ENCODE measurements around the gene MPL. TPM values are rescaled to one million over a fixed set of nuclear protein-coding genes. Genes with fewer than 3 reads are reported as not detected.

The MPL gene
- total and polyA plus RNA-seq, 8 donors = not detected

GRCh38 chr1:43307458-43308158 is 30.0 kb upstream of the MPL start:
- TF ChIP-seq CTCF (IDR thresholded peaks at IDR 0.05) (no peak), POLR2AphosphoS5 (IDR thresholded peaks at IDR 0.05) (no peak)
- H3K27me3 ChIP-seq = no peaks in the 10 kb centered on the region
- no peak overlapping the region for H3K27ac ChIP-seq
- H3K4me3 ChIP-seq = no peak overlapping the region
- DNase-seq = no peak
- WGBS, 5 donors = 87 to 96% (median 93%) methylated on average over 7 to 9 of the region's 9 CpGs
- peaks cover 0 to 19% (median 17%) of the 10 kb centered on the region in 4 donors for H3K4me1 ChIP-seq
- H3K9me3 ChIP-seq = no peaks in the 10 kb centered on the region
- H3K36me3 ChIP-seq = no peaks in the 10 kb centered on the region
- intact Hi-C loops (cut with DNase I; ENCODE audit: low total_unique reads) = no loop called here

- intact Hi-C loops (cut with DNase I; ENCODE audit: low total_unique reads) = no loop called here
- DNase-seq = no peak
- 89 to 96% (median 96%) methylated on average over 18 to 20 of the region's 20 CpGs for WGBS, 5 donors
- Histone ChIP-seq H3K36me3 (no peaks in the 10 kb centered on the region), H3K4me1 (peaks cover 0 to 11% (median 10%) of the 10 kb centered on the region in 4 donors), H3K27ac (no peak overlapping the region), H3K4me3 (no peak overlapping the region), H3K9me3 (no peaks in the 10 kb centered on the region), H3K27me3 (no peaks in the 10 kb centered on the region)
- no peak for TF ChIP-seq POLR2AphosphoS5 (IDR thresholded peaks at IDR 0.05)
- no peak for TF ChIP-seq CTCF (IDR thresholded peaks at IDR 0.05)
- TF ChIP-seq EP300 (IDR thresholded peaks at IDR 0.05) = no peak
- TF ChIP-seq POLR2A (IDR thresholded peaks at IDR 0.05) = no peak
Observed at GRCh38 chr1:43308635-43309404, 28.8 kb upstream of the MPL start.

- intact Hi-C loops (cut with DNase I; ENCODE audit: low total_unique reads) = no loop called here
- H3K27me3 ChIP-seq = no peaks in the 10 kb centered on the region
- H3K9me3 ChIP-seq = no peaks in the 10 kb centered on the region
- WGBS, 5 donors = 91 to 95% (median 92%) methylated on average over 13 of the region's 13 CpGs
- no peak for DNase-seq
- H3K4me3 ChIP-seq = no peak overlapping the region
- no peaks in the 10 kb centered on the region for H3K36me3 ChIP-seq
- peaks cover 0 to 5% (median 4%) of the 10 kb centered on the region in 4 donors for H3K4me1 ChIP-seq
- TF ChIP-seq POLR2AphosphoS5 (IDR thresholded peaks at IDR 0.05) (no peak), CTCF (IDR thresholded peaks at IDR 0.05) (no peak), POLR2A (IDR thresholded peaks at IDR 0.05) (no peak), EP300 (IDR thresholded peaks at IDR 0.05) (no peak)
- no peak overlapping the region for H3K27ac ChIP-seq
Observed at GRCh38 chr1:43309405-43310025, 28.1 kb upstream of the MPL start.

GRCh38 chr1:43311521-43311920 is 26.1 kb upstream of the MPL start:
- no peaks in the 10 kb centered on the region for H3K27me3 ChIP-seq
- 90 to 100% (median 93%) methylated on average over 4 to 9 of the region's 9 CpGs for WGBS, 5 donors
- no peaks in the 10 kb centered on the region for H3K4me1 ChIP-seq
- DNase-seq = no peak
- no peaks in the 10 kb centered on the region for H3K36me3 ChIP-seq
- H3K27ac ChIP-seq = no peak overlapping the region
- intact Hi-C loops (cut with DNase I; ENCODE audit: low total_unique reads) = no loop called here
- H3K9me3 ChIP-seq = no peaks in the 10 kb centered on the region
- TF ChIP-seq POLR2A (IDR thresholded peaks at IDR 0.05) (no peak), EP300 (IDR thresholded peaks at IDR 0.05) (no peak)
- no peak overlapping the region for H3K4me3 ChIP-seq
